ENCODE measurements around the gene IFNL4. TPM values are rescaled to one million over a fixed set of nuclear protein-coding genes. Genes with fewer than 3 reads are reported as not detected.

IFNL4 gene
- total RNA-seq, 1 experiment from 2014 or later = not detected

GRCh38 chr19:39200066-39200802, 48.4 kb downstream of the IFNL4 start:
- intact Hi-C loops (cut with micrococcal nuclease; ENCODE audit: unreplicated experiment) = no loop called here
- H3K36me3 ChIP-seq (ENCODE audit: insufficient read depth, low read length, poor library complexity, severe bottlenecking) = no peaks in the 10 kb centered on the region
- TF ChIP-seq CTCF (conservative IDR thresholded peaks at IDR 0.05; ENCODE audit: low read depth, low read length) = no peak
- no peaks in the 10 kb centered on the region for H3K4me1 ChIP-seq (ENCODE audit: insufficient read depth, low read length, poor library complexity, severe bottlenecking)
- peaks cover 64% of the 10 kb centered on the region for H3K27me3 ChIP-seq (replicated peaks; ENCODE audit: insufficient read depth, low read depth, low read length, poor library complexity)
- POLR2A ChIA-PET (ENCODE audit: low non-redundant PET) = no interaction called here
- BruUV-seq (replicated peaks) = no TSS peak
- H3K9me3 ChIP-seq (ENCODE audit: low read depth, low read length, poor library complexity, severe bottlenecking) = no peaks in the 10 kb centered on the region
- no peak for DNase-seq (ENCODE audit: low spot score)
- H3K4me3 ChIP-seq (ENCODE audit: low read depth, low read length, poor library complexity, severe bottlenecking) = no peak overlapping the region
- no peak overlapping the region for H3K27ac ChIP-seq (ENCODE audit: low read depth, low read length, poor library complexity, severe bottlenecking)
- CTCF ChIA-PET = no interaction called here

- Histone ChIP-seq H3K27me3 (replicated peaks; ENCODE audit: insufficient read depth, low read depth, low read length, poor library complexity) (peaks cover 56% of the 10 kb centered on the region), H3K4me3 (ENCODE audit: low read depth, low read length, poor library complexity, severe bottlenecking) (no peak overlapping the region), H3K4me1 (ENCODE audit: insufficient read depth, low read length, poor library complexity, severe bottlenecking) (no peaks in the 10 kb centered on the region), H3K9me3 (ENCODE audit: low read depth, low read length, poor library complexity, severe bottlenecking) (no peaks in the 10 kb centered on the region), H3K36me3 (ENCODE audit: insufficient read depth, low read length, poor library complexity, severe bottlenecking) (no peaks in the 10 kb centered on the region), H3K27ac (ENCODE audit: low read depth, low read length, poor library complexity, severe bottlenecking) (no peak overlapping the region)
- intact Hi-C loops (cut with micrococcal nuclease; ENCODE audit: unreplicated experiment) = no loop called here
- BruUV-seq (replicated peaks) = no TSS peak
- DNase-seq (ENCODE audit: low spot score) = no peak
- CTCF ChIA-PET = no interaction called here
- POLR2A ChIA-PET (ENCODE audit: low non-redundant PET) = no interaction called here
- TF ChIP-seq CTCF (conservative IDR thresholded peaks at IDR 0.05; ENCODE audit: low read depth, low read length) (no peak), EZH2 (IDR thresholded peaks at IDR 0.05; ENCODE audit: borderline replicate concordance, low read depth, low read length, poor library complexity, severe bottlenecking) (no peak)
These were observed 49.6 kb downstream of the IFNL4 start for GRCh38 chr19:39199025-39199424.

GRCh38 chr19:39197808-39198207, 50.8 kb downstream of the IFNL4 start:
- Histone ChIP-seq H3K36me3 (ENCODE audit: insufficient read depth, low read length, poor library complexity, severe bottlenecking) (no peaks in the 10 kb centered on the region), H3K27me3 (replicated peaks; ENCODE audit: insufficient read depth, low read depth, low read length, poor library complexity) (peaks cover 44% of the 10 kb centered on the region), H3K9me3 (ENCODE audit: low read depth, low read length, poor library complexity, severe bottlenecking) (no peaks in the 10 kb centered on the region), H3K27ac (ENCODE audit: low read depth, low read length, poor library complexity, severe bottlenecking) (no peak overlapping the region), H3K4me1 (ENCODE audit: insufficient read depth, low read length, poor library complexity, severe bottlenecking) (no peaks in the 10 kb centered on the region), H3K4me3 (ENCODE audit: low read depth, low read length, poor library complexity, severe bottlenecking) (no peak overlapping the region)
- BruUV-seq (replicated peaks) = no TSS peak
- ChIA-PET POLR2A (ENCODE audit: low non-redundant PET) (no interaction called here), CTCF (no interaction called here)
- DNase-seq (ENCODE audit: low spot score) = no peak
- intact Hi-C loops (cut with micrococcal nuclease; ENCODE audit: unreplicated experiment) = no loop called here
- TF ChIP-seq EZH2 (IDR thresholded peaks at IDR 0.05; ENCODE audit: borderline replicate concordance, low read depth, low read length, poor library complexity, severe bottlenecking) = no peak
- TF ChIP-seq CTCF (conservative IDR thresholded peaks at IDR 0.05; ENCODE audit: low read depth, low read length) = 0 out of 2 replicates have a peak, but pooled peaks have one; percentile 12

Data from A673 (cell line).